ENCODE results near the gene RTL9.

RTL9 gene

DNA sequence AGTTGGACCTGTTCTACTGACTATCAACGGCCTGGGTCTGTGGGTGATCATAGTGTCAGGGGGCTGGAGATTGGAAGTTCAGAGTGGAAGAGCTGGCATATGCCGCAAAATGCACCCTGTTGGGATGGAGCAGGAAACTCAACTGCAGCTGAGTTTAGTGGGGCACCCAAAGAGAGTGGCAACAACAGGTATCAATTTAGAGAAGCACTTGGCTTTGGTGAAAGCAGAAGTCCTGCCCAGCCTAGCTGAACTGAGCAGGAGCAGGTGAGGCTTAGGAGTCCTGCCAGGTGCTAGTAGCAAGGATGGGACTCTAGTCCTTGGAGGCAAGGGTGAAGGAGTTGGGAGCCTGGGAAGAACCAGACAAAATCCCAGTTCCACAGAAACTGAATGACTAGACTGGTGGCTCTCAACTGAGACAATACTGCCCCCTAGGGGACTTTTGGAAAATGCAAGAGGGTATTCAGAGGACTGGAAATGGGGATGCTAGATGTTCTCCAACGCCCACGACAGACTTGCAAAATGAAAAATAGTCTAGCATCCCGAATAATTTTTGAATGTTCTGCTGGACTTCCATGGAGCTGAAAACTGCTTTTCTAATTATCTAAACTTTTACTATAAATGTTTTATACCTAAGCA lies 49.4 kb downstream of the RTL9 start:
- DNase-seq = no peak
